HepG2 (cell line): Measurements from ENCODE around the gene BLOC1S1. TPM values are rescaled to one million over a fixed set of nuclear protein-coding genes. Genes with fewer than 3 reads are reported as not detected.

Experiments used
- DPF2 ChIP-seq: sonication (generic); formaldehyde crosslinking; IDR thresholded peaks from 2 replicates; pipeline ENCODE4 v1.4.0; 2020; ENCODE audit warnings: mild to moderate bottlenecking, low read depth, missing genetic modification reagents, borderline replicate concordance
- ESRRA ChIP-seq: sonication (generic); formaldehyde crosslinking; IDR thresholded peaks from 2 replicates; pipeline ENCODE4 v1.5.1; 2020; ENCODE audit warnings: mild to moderate bottlenecking, low read depth, missing genetic modification reagents
- GLMP ChIP-seq: sonication (generic); formaldehyde crosslinking; IDR thresholded peaks from 2 replicates; pipeline ENCODE4 v1.9.0; 2021; ENCODE audit warnings: missing genetic modification reagents, mild to moderate bottlenecking, borderline replicate concordance
- HNRNPLL ChIP-seq: fragments of 200-400 bp; formaldehyde crosslinking; IDR thresholded peaks from 2 replicates; pipeline ENCODE4 v1.6.1; 2017; ENCODE audit warnings: mild to moderate bottlenecking, low read depth, low read length; ENCODE audit not compliant: poor library complexity, severe bottlenecking
- MEF2D ChIP-seq: sonication (generic); formaldehyde crosslinking; IDR thresholded peaks from 2 replicates; pipeline ENCODE4 v1.5.1; 2020; ENCODE audit warnings: mild to moderate bottlenecking, missing genetic modification reagents
- NFIC ChIP-seq: IDR thresholded peaks from 2 replicates; pipeline ENCODE4 v1.6.1; 2012; ENCODE audit warnings: mild to moderate bottlenecking, low read length, inconsistent platforms
- ZNF574 ChIP-seq: sonication (generic); formaldehyde crosslinking; IDR thresholded peaks from 2 replicates; pipeline ENCODE4 v1.4.0; 2020; ENCODE audit warnings: missing genetic modification reagents
- polyA plus RNA-seq, 8 experiments: library from polyadenylated mRNA; depleted of rRNA in 3 of 8; stranded (reverse) in 7 of 8; unstranded in 1 of 8; fragments of >200 nt; fragmentation: Illumina TruSeq in 4 of 8; extraction: Trizol in 4 of 8; gene quantifications; 2 replicates each; pipeline versions ENCODE4 v1.2.1 to v1.2.3, GENCODE V29; 2011 to 2016; ENCODE audit warnings: low read depth in 4 of 8, missing spikeins in 1 of 8, mixed read lengths in 1 of 8; ENCODE audit not compliant: insufficient read depth in 1 of 8
- total RNA-seq, 5 experiments: library from RNA; depleted of rRNA; stranded (reverse); fragments of >200 nt; fragmentation: Illumina TruSeq; extraction: Trizol; gene quantifications; 2 replicates each; pipeline ENCODE4 v1.2.3, GENCODE V29; 2016; ENCODE audit warnings: low read depth in 1 of 5
- TF ChIP-seq, protein P1 (sequence below): sonication (generic); formaldehyde crosslinking; IDR thresholded peaks from 2 replicates; pipeline ENCODE4 v1.5.0; 2020; ENCODE audit warnings: mild to moderate bottlenecking, missing genetic modification reagents, borderline replicate concordance

Gene BLOC1S1
- total and polyA plus RNA-seq, 2 of the 13 experiments (the other 11 are each of a cell fraction or from before 2014, with no cell fraction given): 55.1 to 95.3 TPM

DNA sequence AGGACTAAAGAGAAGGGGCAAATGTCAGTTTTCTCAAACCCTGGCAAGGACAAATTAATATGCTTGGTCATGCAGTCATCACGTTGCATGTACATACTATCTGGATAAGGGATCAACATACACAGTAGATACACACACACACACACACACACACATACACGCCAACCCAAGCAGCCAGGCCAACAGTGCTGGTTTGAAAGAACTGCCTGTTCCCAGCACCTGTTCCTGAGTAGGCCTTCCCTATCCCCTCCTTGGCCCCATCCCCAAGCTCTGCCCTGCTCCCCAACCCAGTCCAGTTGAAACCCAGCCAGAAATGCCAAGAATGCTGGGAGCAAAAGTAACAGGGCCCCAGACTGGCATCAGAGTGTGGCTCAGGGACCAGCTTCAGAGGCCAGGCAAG, 12.6 kb upstream of the BLOC1S1 start (continued):
- TF ChIP-seq, protein P1, sequence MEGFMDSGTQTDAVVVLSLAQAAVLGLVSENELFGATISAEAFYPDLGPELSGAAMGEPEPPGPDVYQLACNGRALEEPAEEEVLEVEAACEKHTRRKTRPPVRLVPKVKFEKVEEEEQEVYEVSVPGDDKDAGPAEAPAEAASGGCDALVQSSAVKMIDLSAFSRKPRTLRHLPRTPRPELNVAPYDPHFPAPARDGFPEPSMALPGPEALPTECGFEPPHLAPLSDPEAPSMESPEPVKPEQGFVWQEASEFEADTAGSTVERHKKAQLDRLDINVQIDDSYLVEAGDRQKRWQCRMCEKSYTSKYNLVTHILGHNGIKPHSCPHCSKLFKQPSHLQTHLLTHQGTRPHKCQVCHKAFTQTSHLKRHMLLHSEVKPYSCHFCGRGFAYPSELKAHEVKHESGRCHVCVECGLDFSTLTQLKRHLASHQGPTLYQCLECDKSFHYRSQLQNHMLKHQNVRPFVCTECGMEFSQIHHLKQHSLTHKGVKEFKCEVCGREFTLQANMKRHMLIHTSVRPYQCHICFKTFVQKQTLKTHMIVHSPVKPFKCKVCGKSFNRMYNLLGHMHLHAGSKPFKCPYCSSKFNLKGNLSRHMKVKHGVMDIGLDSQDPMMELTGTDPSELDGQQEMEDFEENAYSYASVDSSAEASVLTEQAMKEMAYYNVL (CRISPR knock-in tag): no peak
- TF ChIP-seq GLMP: no peak
- no peak for TF ChIP-seq DPF2 (CRISPR knock-in tag)
- TF ChIP-seq ZNF574 (CRISPR knock-in tag): no peak
- no peak for TF ChIP-seq MEF2D (CRISPR knock-in tag)
- TF ChIP-seq ESRRA: no peak
- no peak for TF ChIP-seq NFIC
- no peak for TF ChIP-seq HNRNPLL
